Activated CD4-positive, alpha-beta T cell treated with anti-CD3 and anti-CD28 coated beads for 24 hours (primary cell): ENCODE measurements around the gene SNX3.
"Not testable (repeated sequence)": the region's sequence is repeated elsewhere in the genome, so short reads cannot be mapped to it uniquely, and the experiment has no call there.

Experiments used
- DNase-seq, 2 donors: peaks; one replicate each; pipeline ENCODE4 v3.0.0-alpha.2; 2020; ENCODE audit warnings: low read depth in 2 of 2

SNX3 gene

DNA sequence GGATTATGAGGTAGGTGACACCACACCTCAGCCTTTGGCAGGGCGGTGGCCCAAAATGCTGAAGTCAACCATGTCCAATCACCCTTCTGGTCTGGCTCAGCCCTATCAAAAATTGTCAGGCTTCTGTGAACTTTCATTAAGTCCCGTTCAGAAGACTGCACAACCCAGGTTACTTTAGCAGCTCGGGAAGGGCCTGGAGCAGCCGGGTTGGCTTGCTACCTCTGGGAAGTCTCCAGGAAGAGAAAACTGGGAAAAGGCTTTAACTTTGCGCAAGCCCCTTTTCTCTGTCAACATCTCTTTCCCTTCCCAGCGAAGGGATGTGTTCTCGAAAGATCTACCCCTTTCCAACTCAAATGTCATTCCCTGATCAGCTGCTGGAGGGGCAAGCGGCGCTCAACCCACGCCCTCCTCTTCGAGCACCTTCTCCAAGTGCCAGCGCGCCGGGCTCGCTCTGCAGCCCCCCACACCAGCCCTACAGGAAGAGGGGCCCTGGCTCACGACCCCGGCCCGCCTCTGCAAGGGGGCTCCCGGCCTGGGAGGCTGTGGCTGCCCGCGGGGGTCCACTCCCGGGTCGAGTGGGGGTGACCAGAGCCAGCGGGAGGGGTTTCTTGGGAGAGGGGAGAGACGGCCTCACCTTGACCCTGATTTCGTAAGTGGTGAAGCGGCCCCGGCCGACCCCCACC is 573 bp downstream of the SNX3 start:
- DNase-seq, result no peak

DNA sequence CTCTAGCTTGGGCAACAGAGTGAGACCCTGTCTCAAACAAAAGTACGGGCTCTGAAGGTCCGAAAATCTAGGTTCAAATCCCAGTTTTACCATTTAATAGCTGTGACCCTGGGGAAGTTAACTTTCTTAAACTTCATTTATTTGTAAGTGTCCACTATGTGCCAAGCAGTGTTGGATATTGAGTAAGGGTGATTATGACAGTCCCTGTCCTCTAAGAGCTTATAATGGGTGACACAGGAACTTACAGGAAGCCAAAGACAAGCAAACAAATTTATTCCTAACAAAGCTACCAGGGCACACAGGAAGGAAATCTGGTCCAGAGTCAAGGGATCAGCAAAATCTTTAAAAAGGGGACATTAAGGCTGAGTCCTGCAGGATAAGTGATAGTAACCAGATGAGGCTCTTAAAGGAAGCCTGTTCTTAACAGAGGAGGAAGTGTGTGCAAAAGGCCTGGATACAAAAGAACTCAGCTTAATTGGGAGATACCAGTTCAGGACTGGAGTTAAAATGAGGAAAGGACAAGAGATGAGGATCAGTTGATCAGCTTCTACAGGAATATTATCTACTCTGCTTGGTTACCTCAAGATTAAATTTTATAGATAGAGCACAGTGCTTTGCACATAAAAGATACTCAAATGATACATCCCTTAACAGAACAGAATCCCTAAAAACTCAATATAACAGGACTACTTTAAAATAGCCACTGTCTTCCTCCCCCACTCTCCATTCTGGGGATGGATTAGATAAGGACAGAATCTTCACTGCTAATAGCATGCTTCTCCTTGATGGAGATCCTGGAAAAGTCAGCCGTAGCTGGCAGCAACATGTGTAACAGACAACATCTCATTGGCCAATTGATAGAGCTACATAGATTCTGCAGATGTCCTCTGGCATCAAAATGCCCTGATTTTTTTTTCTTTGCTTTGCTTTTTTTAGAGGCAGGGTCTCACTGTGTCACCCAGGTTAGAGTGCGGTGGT is 6.1 kb downstream of the SNX3 start:
- DNase-seq, result no peak

DNA sequence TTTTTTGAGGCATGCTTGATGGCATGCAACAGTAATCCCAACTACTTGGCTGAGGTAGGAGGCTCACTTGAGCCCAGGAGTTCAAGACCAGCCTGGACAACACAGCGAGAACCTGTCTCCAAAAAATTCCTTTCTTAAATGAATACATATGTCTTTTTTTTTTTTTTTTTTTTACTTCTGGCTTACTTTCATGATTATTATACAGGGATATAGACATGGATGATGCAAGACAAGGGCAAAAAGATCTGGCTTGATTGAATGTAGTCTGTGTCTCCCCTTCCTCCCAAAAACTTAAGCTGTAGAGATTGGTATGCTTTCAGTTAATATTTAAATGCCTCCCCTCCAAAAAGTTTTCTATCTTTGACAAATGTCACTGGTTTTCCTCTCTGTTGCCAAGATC is 7.6 kb downstream of the SNX3 start:
- DNase-seq, result no peak

DNA sequence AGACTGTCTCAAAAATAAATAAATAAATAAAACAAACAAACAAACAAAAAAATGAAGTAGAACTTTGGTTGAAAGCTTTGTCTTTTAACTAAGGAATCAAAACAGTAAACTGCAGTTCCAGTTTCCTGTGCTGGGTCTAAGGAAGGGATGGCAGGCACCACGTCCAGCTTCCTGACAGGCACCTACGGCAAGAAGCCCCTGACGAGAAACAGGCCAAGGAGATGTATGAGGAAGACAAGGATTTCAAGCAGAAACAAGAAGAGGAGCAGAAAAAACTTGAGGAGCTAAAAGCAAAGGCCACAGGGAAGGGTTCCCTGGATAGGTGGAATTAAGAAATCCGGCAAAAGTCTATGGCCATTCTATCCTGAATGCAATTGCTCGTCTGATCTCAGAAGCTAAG is 8.8 kb downstream of the SNX3 start:
- no peak for DNase-seq

DNA sequence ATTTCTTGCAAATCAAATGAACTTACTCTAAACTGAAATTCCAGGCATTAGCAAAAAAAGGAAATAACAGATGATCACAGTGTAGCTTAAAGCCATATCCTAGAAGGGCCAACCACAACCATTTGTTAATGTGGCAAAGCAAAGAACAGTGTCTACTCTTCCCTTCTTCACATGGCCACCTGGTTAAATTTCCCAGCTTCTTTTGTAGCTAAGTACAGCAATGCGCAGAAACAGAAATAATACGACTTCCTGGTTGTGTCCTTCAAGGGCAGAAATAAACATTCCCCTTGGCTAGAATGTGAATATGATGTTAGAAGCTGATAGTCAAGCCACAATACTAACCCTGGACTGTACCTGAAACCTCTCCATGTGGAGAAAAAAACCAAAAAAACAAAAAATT is 9.6 kb downstream of the SNX3 start:
- DNase-seq, result no peak

DNA sequence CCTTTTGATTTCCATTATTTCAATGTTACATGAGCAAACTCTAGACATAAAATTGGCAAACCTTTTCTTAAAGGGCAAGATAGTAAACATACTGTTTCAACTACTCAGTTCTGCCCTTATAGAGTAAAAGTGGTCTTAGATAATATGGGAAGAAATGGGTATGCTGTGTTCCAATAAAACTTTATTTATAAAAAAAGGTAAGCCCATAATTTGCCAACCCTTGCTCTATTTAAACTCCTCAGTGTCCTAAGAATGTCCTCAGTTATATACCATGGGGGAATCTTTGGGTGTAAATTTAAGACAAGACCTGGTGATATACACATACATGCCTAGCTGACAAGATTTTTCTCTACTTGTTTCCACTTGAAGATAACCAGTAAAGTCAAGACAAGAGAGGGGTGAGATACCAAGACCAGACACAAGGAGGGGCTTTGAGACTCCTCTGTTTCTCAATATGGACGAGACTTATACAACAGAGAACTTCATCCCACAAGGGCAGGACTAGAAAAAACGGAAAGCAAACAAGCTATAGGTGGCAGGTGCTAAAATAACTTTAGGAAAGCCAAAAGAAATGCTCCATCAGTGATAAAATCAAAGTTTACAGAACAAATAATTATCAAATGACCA is 10.5 kb downstream of the SNX3 start:
- no peak for DNase-seq

DNA sequence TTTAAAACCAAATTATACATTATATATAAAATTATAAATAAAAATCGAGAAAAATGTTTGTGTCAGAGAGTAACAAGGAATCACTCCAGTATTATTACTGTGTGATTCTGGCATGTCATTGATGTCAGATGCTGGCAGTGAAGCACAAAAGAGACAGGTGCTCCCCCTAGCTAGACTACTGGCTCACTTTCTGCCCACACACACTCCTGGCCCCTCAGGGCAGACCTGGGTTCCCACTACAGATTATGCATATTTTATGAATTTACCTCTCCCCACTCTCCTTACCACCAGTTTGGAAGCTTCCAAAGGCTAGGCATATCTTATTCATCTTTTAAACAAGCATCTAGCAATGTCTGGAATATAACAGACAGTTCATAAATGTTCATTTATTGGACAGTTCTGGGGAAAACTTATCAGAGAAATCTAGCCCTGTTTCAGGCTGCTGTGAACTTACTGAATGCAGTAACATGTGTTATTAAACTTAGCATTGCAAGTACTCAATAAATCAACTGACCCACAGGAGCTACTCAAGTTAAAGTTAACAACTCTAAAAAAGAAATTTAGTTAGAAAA is 12.8 kb downstream of the SNX3 start:
- DNase-seq, result no peak

DNA sequence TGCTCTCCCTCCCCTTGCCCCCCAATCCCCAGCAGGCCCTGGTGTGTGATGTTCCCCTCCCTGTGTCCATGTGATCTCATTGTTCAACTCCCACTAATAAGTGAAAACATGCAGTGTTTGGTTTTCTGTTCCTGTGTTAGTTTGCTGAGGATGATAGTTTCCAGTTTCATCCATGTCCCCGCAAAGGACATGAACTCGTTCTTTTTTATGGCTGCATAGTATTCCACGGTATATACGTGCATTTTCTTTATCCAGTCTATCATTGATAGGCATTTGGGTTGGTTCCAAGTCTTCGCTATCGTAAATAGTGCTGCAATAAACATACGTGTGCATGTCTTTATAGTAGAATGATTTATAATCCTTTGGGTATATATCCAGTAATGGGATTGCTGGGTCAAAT is 15.7 kb downstream of the SNX3 start:
- DNase-seq, result not testable (repeated sequence)

DNA sequence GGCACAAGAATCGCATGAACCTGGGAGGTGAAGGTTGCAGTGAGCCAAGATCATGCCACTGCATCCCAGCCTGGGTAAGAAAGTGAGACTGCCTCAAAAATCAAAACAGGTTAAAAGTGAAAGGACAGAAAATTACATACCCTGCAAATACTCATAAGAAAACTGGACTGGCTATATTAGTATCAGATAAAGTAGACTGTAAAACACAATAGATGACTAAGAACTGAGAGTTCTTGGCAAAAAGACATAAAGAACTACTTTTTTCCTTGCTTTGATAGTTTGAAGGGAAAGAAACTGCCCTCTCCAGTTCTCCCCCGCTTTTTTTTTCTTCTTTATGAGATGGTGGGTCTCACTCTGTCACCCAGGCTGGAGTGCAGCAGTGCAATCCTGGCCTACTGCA is 17.0 kb downstream of the SNX3 start:
- DNase-seq, result no peak

DNA sequence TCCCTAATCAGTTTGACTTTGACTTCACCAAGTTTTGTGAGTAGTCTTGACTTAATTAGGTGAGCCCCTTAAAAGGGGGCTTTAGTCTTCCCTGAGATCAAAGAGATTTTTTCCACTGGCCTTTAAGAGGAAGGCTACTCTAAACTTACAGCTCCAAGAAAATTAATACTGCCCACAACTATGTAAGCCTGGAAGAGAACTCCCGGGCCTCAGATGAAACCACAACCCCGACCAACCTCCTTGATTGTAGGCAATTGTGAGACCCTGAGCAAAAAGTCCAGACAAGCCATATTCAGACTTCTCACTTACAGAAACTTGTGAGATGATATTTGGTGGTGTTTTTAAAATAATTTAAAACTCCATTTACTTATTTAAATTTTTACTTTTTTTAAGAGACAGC is 18.1 kb downstream of the SNX3 start:
- no peak for DNase-seq

DNA sequence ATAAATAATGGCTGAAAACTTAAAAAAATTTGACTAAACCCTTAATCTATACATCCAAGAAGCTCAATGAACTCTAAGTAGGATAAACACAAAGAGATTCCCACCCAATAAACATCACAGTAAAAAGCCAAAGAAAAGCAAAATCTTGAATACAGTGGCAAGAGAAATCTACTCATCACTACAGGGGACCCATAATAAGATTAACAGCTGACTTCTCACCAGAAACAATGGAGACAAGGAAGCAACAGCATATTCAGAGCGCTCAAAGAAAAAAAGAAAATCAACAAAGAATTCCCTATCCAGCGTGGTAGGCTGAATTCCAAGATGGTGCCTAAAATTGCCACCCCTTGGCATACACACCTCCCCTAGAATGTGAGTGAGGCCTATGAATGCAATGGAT is 18.6 kb downstream of the SNX3 start:
- DNase-seq, result no peak

DNA sequence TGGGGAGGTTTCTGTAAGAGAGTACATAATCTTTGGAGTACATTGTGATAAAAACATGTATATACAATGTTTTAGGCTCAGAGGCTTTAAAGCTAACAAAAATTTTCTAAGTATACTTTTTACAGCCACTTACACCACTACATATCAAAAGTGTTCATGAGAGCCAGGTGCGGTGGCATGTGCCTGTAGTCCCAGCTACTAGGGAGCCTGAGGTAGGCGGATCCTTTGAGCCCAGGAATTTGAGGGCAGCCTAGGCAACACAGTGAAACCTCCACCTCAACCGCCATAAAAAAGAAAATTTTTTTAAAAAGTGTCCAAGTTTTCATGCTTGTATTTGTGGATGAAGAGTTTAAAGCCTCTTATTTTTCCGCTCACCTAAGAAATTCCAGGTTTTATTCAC is 22.5 kb downstream of the SNX3 start:
- DNase-seq, result no peak

DNA sequence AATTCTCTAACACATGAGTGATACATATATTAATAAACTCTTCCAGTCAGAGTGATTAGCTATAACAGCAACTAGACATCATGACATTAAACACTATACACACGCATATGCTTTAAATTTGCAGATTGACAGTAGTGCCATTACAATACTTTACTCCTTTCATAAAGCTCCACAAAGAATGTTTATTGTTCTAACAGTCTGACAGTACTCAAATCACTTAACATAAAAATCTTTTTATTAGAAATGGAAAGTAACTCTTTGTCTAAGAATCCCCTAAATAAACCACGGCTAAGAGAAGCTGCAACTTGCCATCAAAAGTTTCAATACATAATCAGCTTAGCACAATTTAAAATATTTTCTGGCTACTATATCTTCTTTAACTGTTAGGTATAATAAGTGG is 24.0 kb downstream of the SNX3 start:
- no peak for DNase-seq

DNA sequence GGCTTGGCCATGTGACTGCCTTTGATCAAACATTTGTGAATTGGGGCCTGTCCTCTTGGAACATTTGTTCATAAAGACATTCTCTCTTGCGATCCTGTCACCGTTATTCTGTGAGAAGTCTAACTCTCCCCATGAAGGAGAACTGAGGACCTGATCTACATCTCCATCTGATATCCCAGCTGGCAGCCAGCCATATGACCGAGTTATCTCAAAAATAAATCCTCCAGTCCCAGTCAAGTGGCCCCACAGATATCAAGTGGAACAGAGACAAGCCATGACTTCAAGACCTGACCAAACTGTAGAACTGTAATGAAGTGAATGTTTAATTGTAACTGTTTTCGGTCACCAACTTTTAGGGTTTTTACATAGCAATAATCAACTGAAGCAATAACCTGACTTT is 25.7 kb downstream of the SNX3 start:
- DNase-seq, result no peak

DNA sequence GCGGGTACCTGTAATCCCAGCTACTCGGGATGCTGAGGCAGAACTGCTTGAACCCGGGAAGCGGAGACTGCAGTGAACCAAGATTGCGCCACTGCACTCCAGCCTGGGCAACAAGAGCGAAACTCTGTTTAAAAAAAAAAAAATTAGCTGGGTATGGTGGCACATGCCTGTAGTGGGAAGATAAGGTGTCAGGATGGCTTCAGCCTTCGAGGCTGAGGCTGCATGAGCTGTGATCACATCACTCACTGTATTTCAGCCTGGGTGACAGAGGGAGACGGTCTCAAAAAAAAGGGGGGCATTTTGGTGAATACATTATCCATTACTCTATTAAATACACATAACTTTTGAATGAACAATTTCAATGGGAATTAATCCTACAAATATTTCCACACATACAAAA is 32.4 kb downstream of the SNX3 start:
- no peak for DNase-seq

DNA sequence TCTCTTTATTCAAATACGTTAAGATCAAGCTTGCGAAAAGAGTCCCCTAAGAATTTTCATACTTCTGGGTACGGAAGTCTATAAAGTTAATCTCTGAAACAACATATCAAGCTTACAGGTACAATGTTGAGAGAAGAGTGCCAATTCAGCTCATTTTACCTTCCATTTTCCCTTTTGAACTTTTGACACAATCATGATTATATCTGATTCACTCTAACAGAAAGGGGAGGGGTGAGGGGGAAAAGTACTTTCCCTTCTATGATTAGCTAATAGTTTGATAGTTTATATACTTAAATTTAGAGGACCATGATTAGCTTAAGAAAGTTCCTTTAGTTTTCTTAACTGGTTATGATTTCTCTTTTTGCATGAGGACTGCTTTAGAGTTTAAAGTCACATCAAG is 33.5 kb downstream of the SNX3 start:
- no peak for DNase-seq

DNA sequence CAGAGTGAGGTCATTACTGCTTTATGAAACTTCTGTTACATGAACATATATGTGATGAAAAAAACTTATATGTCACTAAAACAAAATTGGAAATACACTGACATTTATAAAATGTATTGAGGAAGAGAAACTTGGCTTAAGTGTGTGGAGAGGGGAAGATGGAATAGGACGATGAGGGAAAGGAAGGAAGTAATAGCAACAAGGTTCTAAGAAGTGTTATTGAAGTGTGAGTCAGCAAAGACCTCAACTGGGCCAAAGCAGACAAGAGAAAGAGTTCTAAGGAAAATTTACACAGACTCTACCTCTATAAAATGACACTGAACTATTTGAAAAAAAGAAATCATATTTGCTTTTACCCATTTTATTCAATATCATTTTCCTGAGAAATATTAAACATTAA is 38.3 kb downstream of the SNX3 start:
- no peak for DNase-seq

DNA sequence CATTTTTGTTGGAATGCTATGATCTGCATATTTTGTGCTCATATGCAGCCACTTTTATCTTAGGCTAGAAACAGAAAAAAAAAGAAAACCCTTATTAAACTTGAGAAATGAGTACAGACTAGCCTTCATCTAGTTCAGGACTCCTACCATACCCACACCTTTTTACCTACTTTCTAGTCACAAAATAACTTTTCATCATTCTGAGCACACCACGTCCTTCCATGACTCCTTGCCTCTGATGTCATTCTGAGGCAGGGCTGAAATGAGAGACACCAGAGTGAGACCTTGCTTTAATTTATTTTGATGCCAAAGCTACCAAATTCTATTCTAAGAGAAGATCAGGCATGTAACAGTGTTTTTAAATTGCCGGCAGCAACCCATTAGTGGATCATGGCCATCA is 38.8 kb downstream of the SNX3 start:
- DNase-seq, result no peak

DNA sequence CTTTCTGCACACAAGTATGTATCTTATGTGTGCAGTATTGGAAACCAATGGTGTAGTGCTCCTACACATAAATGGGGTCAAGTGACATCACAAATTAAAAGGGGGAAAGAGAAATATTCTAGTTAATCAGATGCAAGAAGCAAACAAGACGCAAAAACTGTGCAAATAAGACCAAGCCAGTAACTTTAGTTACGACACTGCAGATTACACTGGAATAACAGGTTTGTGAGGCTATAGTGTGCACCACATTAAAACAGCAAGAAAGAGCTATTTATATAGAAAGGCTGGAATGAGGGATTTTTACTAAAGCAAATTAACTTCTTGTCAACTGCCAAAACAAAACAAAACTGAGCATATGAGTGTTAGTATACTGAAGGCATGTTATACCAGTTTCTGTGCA is 49.2 kb downstream of the SNX3 start:
- DNase-seq, result no peak

DNA sequence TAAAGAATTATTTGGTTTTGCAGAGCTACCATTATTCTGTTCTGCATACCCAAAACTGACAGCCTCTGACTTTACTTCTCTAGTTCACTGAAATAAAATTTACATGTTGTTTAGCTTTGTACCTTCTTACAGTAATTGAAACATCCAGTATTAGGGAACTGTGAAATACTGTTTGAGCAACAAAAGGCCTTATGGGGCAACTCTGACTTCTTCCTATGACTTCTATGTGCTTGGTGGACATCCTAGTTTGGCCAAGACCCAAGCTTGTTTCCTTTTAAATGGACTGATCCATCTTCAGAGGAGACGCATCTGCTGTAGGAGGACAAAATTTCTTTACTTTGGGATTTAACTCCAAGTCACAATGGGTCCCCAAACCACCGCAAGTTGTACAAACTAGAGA is 50.3 kb downstream of the SNX3 start:
- no peak for DNase-seq

DNA sequence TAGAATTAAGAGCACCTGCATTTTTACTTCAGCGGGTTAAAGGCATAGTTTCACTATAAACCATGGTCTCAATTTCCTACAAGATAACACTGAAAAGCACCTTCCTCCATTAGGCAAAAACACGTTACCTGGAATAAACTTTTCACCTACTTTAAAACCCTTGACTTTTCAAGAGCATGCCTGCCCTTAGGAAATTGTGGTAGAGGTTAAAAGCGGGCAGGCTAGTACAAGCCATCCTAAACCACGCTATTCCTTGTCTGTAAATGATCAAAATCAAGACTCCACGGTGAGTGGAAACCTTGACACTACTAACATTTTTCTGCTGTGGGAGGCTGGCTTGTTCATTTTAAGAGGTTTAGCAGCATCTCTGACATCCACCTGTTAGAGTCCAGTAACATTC is 51.1 kb downstream of the SNX3 start:
- DNase-seq, result no peak

DNA sequence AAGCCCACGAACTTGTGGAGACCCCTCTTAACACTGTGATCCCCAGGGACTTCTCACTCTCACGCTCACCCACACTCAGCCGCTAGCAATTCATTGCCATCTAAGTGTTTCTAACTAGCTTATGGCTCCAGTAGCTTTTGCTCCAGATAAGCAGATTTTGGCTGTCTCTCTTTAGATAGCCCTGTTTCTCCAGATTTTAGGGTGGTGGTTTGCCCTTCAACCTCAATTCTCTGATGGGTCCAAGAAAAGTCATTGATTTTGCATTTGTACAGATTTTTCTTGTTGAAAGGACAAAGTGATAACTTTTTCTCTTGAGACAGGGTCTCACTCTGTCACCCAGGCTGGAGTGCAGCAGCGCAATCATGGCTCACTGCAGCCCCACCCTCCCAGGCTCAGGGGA is 53.8 kb downstream of the SNX3 start:
- DNase-seq, result no peak
